IPS-18c (cell line): ENCODE data around the gene OR52A1.
"Not testable (repeated sequence)": the region's sequence is repeated elsewhere in the genome, so short reads cannot be mapped to it uniquely, and the experiment has no call there.

Experiments
- H3K4me3 ChIP-seq: 2 replicates; pipeline ENCODE4 v1.7.0; 2013; ENCODE audit warnings: low read depth, mild to moderate bottlenecking, low read length, moderate library complexity; ENCODE audit not compliant: insufficient read depth
- H3K9me3 ChIP-seq: one replicate; pipeline ENCODE4 v1.6.1; 2013; ENCODE audit warnings: mild to moderate bottlenecking, low read length, moderate library complexity; ENCODE audit not compliant: control insufficient read depth, insufficient read depth

Gene OR52A1

DNA sequence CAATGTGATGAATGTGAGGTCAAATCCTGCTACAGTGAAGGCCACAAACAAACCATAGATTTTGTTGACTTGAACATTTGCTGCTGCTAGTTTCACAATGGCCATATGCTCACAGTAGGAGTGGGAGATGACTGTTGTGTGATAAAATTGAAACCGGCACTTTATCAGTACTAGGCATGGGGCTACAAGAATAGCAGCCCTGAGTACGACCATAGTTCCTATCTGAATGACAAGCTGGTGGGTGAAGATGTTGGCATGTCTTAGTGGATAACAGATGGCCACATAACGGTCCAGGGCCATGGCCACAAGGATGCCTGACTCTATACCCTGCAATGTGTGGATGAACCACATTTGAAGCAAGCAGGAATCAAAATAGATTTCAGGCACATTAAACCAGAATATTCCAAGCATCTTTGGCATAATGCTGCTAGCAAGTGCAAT, 2.8 kb downstream of the OR52A1 start:
- no peak overlapping the region for H3K4me3 ChIP-seq
- H3K9me3 ChIP-seq, result no peaks in the 10 kb centered on the region

DNA sequence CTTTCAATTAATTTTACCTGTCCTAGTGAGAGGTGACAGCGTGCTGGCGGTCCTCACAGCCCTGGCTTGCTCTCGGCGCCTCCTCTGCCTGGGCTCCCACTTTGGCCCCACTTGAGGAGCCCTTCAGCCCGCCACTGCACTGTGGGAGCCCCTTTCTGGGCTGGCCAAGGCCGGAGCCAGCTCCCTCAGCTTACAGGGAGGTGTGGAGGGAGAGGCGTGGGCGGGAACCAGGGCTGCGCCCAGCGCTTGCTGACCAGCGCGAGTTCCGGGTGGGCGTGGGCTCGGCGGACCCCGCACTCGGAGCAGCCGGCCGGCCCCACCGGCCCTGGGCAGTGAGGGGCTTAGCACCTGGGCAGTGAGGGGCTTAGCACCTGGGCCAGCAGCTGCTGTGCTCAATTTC, 10.4 kb downstream of the OR52A1 start:
- not testable (repeated sequence) for H3K4me3 ChIP-seq, H3K9me3 ChIP-seq

DNA sequence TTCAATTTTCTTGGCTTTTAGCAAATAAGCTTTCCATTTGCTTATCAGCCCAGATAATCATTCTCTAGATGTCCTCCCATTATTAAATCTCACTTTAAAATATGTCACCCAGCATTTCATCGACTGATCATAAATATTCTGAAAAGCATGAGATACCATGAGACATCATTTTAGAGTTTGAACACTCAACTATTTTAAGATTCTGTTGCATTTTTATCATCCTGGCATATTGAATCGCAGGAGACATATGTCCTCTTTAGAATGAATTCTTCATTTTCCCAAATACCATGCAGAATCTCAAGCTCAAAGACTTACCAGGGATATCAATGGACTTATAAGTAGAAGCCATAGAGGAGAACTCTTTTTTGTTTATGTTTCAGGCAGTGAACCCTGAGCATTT, 16.6 kb downstream of the OR52A1 start, which contains the start of gene OR52A5:
Gene OR52A5, minus strand, starts transcription at position 361 of the 400 bp plus-strand sequence. CDS start 5,714 bp downstream, outside the sequence.
- Histone ChIP-seq H3K9me3 (peaks cover 2% of the 10 kb centered on the region), H3K4me3 (no peak within 1 kb of the TSS)

DNA sequence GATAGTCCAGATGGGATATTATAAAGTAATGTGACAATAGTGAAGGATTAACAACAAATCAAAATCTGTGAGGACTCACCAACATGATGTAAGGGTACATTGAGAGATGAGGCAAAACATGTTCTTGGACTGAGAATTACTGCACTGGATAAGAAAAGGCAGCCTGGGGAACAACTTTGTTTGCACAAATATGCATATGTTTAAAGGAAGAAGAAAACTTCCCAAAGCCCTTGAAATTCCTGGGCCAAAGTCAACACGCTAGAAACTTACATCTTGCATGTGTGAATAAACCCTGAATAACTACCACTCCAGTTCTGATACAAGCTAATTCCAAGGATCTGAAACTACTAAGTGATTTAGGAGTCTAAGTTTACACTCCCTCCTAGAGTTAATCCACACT, 17.5 kb downstream of the OR52A1 start:
- H3K4me3 ChIP-seq, result no peak overlapping the region
- H3K9me3 ChIP-seq, result peaks cover 2% of the 10 kb centered on the region

DNA sequence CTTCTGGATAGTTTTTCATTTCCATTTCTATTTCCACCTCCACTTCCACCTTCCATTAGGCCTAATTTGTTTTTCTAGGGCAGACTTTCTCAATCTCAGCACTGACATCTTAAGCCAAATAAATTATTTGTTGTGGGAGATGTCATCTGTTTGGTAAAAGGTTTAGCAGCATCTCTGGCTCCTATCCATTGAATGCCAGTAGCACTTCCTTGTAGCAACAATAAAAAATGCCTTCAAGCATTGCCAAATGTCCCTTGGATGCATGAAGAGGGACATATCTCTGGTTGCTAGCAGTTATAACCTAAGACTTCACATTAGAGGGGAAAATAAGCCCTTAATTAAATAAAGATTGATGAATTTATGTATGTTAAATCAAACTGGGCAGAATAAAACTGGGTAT, 18.3 kb downstream of the OR52A1 start:
- peaks cover 2% of the 10 kb centered on the region for H3K9me3 ChIP-seq
- no peak overlapping the region for H3K4me3 ChIP-seq

GRCh38 chr11:5131584-5132335, 22.8 kb downstream of the OR52A1 start:
- H3K9me3 ChIP-seq, result peaks cover 2% of the 10 kb centered on the region
- H3K4me3 ChIP-seq, result no peak overlapping the region

- no peaks in the 10 kb centered on the region for H3K9me3 ChIP-seq
- no peak overlapping the region for H3K4me3 ChIP-seq
Measured at GRCh38 chr11:5129457-5129877, 25.1 kb downstream of the OR52A1 start.

- Histone ChIP-seq H3K4me3 (no peak overlapping the region), H3K9me3 (no peaks in the 10 kb centered on the region)
Measured at GRCh38 chr11:5124891-5125620, 29.5 kb downstream of the OR52A1 start.

- no peaks in the 10 kb centered on the region for H3K9me3 ChIP-seq
Measured at GRCh38 chr11:5123802-5124521, 30.6 kb downstream of the OR52A1 start.

GRCh38 chr11:5118893-5119292, 35.7 kb downstream of the OR52A1 start:
- H3K4me3 ChIP-seq, result no peak overlapping the region

More at GRCh38 chr11:5123802-5124521, 30.6 kb downstream of the OR52A1 start:
- H3K4me3 ChIP-seq, result no peak overlapping the region

GRCh38 chr11:5117588-5117987, 37.0 kb downstream of the OR52A1 start:
- Histone ChIP-seq H3K4me3 (no peak overlapping the region), H3K9me3 (no peaks in the 10 kb centered on the region)

More at GRCh38 chr11:5118893-5119292, 35.7 kb downstream of the OR52A1 start:
- H3K9me3 ChIP-seq, result no peaks in the 10 kb centered on the region

- Histone ChIP-seq H3K9me3 (no peaks in the 10 kb centered on the region), H3K4me3 (no peak overlapping the region)
Measured at GRCh38 chr11:5115339-5115738, 39.2 kb downstream of the OR52A1 start.

GRCh38 chr11:5107285-5107684, 47.3 kb downstream of the OR52A1 start:
- Histone ChIP-seq H3K4me3 (no peak overlapping the region), H3K9me3 (no peaks in the 10 kb centered on the region)

DNA sequence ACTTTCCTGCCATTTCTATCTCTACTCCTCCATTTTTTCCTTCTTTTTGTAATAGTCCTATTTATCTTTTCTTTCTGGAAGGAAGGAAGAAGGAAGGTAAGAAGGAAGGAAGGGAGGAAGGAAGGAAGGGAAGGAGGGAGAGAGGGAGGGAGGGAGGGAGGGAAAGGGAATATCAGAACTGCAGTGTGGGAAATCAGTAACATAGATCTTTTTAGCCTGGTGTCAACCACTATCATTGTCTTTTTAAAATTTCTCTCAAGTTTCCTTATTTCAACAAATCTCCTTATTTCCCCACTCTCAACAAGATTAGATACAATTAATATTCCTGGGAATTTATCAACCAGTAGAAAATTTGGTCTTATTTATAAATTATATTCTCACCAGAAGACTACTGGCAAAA, 51.5 kb downstream of the OR52A1 start:
- H3K9me3 ChIP-seq, result no peaks in the 10 kb centered on the region
- H3K4me3 ChIP-seq, result no peak overlapping the region

GRCh38 chr11:5102246-5102645, 52.3 kb downstream of the OR52A1 start:
- no peak overlapping the region for H3K4me3 ChIP-seq

DNA sequence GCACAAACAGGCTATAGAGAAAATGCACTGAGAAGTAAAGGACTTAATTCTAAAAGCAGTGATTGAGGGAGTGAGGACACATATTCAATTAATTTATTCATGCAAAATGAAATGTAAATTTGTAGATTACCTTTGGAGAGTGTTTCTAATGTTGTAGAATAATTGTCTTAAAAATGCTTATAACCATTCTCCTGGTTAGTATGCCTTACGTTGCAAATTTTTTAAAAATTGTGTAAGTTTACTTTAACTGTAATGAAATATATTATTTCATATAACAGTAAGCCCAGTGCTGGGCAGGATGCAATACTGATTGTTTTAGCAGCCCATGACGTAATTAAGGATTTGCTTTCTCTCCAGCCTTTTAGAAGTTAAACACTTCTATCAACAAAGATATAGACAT, 58.5 kb downstream of the OR52A1 start:
- H3K9me3 ChIP-seq, result no peaks in the 10 kb centered on the region

More at GRCh38 chr11:5102246-5102645, 52.3 kb downstream of the OR52A1 start:
- H3K9me3 ChIP-seq, result no peaks in the 10 kb centered on the region

More for the DNA sequence above, 58.5 kb downstream of the OR52A1 start:
- H3K4me3 ChIP-seq, result no peak overlapping the region
